WTC11 (cell line): ENCODE results near the gene IL21R. TPM values are rescaled to one million over a fixed set of nuclear protein-coding genes. Genes with fewer than 3 reads are reported as not detected.

ENCODE experiments used
- ATAC-seq: fragments of 200-7000 bp; cut with Tn5 transposase; 2 replicates; pipeline ENCODE4 v1.10.0; 2021; ENCODE audit warnings: mild to moderate bottlenecking, moderate library complexity
- CTCF ChIA-PET: fragments of 300-600 bp; sonication (Branson Sonifier 250); formaldehyde crosslinking; loops from one replicate; lab custom pipeline; 2021; ENCODE audit warnings: antibody characterized with exemption; lab: Charles Lee
- POLR2A ChIA-PET: fragments of 350-600 bp; sonication (Branson Sonifier 250); formaldehyde crosslinking; loops from one replicate; lab custom pipeline; 2021; ENCODE audit warnings: antibody characterized with exemption; lab: Charles Lee
- DNase-seq: peaks from one replicate; pipeline ENCODE4 v3.0.0; 2021; ENCODE audit warnings: low spot score
- H3K27ac Mint-ChIP-seq: 2 replicates; pipeline ENCODE4 v1.8.0; 2021; ENCODE audit warnings: mixed read lengths
- H3K27me3 Mint-ChIP-seq: 2 replicates; pipeline ENCODE4 v1.8.0; 2021; ENCODE audit warnings: low read depth, mild to moderate bottlenecking, moderate library complexity, mixed read lengths
- H3K36me3 Mint-ChIP-seq: 2 replicates; pipeline ENCODE4 v1.8.0; 2021; ENCODE audit warnings: mixed read lengths
- H3K4me1 Mint-ChIP-seq: 2 replicates; pipeline ENCODE4 v1.8.0; 2022; ENCODE audit warnings: mixed read lengths
- H3K4me3 Mint-ChIP-seq: 2 replicates; pipeline ENCODE4 v1.8.0; 2021; ENCODE audit warnings: mild to moderate bottlenecking, moderate library complexity, mixed read lengths
- H3K9me3 Mint-ChIP-seq: 2 replicates; pipeline ENCODE4 v1.8.0; 2021; ENCODE audit warnings: mixed read lengths
- ATF1 ChIP-seq: sonication (generic); formaldehyde crosslinking; IDR thresholded peaks from 2 replicates; pipeline ENCODE4 v1.8.1; 2023; ENCODE audit warnings: mild to moderate bottlenecking, moderate library complexity, missing genetic modification reagents
- ATF2 ChIP-seq: sonication (generic); formaldehyde crosslinking; IDR thresholded peaks from 2 replicates; pipeline ENCODE4 v1.8.1; 2022; ENCODE audit warnings: low read depth, missing genetic modification reagents, borderline replicate concordance
- ATF3 ChIP-seq: sonication (generic); formaldehyde crosslinking; conservative IDR thresholded peaks from 2 replicates; pipeline ENCODE4 v1.8.1; 2022; ENCODE audit warnings: mild to moderate bottlenecking, missing genetic modification reagents
- CDX4 ChIP-seq: fragments of 250-450 bp; sonication (Bioruptor Pico); IDR thresholded peaks from 2 replicates; pipeline ENCODE4 v1.9.0; 2021; ENCODE audit warnings: moderate library complexity, mild to moderate bottlenecking, inconsistent platforms, borderline replicate concordance
- E2F5 ChIP-seq: sonication (generic); formaldehyde crosslinking; IDR thresholded peaks from 2 replicates; pipeline ENCODE4 v1.8.1; 2022; ENCODE audit warnings: mild to moderate bottlenecking, moderate library complexity, missing genetic modification reagents
- FOXP4 ChIP-seq: sonication (generic); formaldehyde crosslinking; IDR thresholded peaks from 2 replicates; pipeline ENCODE4 v1.8.0; 2022; ENCODE audit warnings: mild to moderate bottlenecking, missing genetic modification reagents
- GTF2I ChIP-seq: fragments of 250-450 bp; sonication (Bioruptor Pico); conservative IDR thresholded peaks from 2 replicates; pipeline ENCODE4 v1.4.0; 2021; ENCODE audit warnings: mild to moderate bottlenecking
- MLX ChIP-seq: sonication (generic); formaldehyde crosslinking; IDR thresholded peaks from 2 replicates; pipeline ENCODE4 v1.8.1; 2023; ENCODE audit warnings: mild to moderate bottlenecking, missing genetic modification reagents, moderate library complexity
- NFE2L1 ChIP-seq: sonication (generic); formaldehyde crosslinking; IDR thresholded peaks from 2 replicates; pipeline ENCODE4 v1.8.1; 2023; ENCODE audit warnings: missing genetic modification reagents
- RORB ChIP-seq: fragments of 250-450 bp; sonication (Bioruptor Pico); IDR thresholded peaks from 2 replicates; pipeline ENCODE4 v1.9.0; 2021; ENCODE audit warnings: mild to moderate bottlenecking
- TCF7 ChIP-seq: sonication (generic); formaldehyde crosslinking; IDR thresholded peaks from 2 replicates; pipeline ENCODE4 v1.8.0; 2022; ENCODE audit warnings: mild to moderate bottlenecking, low read depth, missing genetic modification reagents, moderate library complexity
- ZMAT4 ChIP-seq: fragments of 250-450 bp; sonication (Bioruptor Pico); IDR thresholded peaks from 2 replicates; pipeline ENCODE4 v1.9.0; 2021; ENCODE audit warnings: mild to moderate bottlenecking
- ZNF416 ChIP-seq: fragments of 250-450 bp; sonication (Bioruptor Pico); IDR thresholded peaks from 2 replicates; pipeline ENCODE4 v1.9.0; 2021; ENCODE audit warnings: mild to moderate bottlenecking, inconsistent platforms
- total RNA-seq: library from RNA; stranded (reverse); gene quantifications from 3 replicates; pipeline ENCODE4 v1.2.3, GENCODE V29; 2021

Gene IL21R
- total RNA-seq, 1 experiment from 2014 or later = 0.70 TPM

- no peak overlapping the region for H3K4me3 Mint-ChIP-seq
- peaks cover 6% of the 10 kb centered on the region; the same call in 1 of the 2 replicates for H3K36me3 Mint-ChIP-seq
- ChIA-PET POLR2A (no interaction called here), CTCF (interaction anchor here (0.6 to 1.5 kb wide), 5 partner anchors 44 to 270 kb away, joined by 3 to 5 read pairs (median 3); no protein-coding TSS in a partner anchor)
- no peaks in the 10 kb centered on the region; the same call in 1 of the 2 replicates for H3K27me3 Mint-ChIP-seq
- DNase-seq = no peak
- H3K9me3 Mint-ChIP-seq = peaks cover 14% of the 10 kb centered on the region
- no peak for ATAC-seq
- no peaks in the 10 kb centered on the region for H3K4me1 Mint-ChIP-seq
- H3K27ac Mint-ChIP-seq = no peak overlapping the region
- TF ChIP-seq GTF2I (CRISPR knock-in tag) (no peak), ZMAT4 (CRISPR knock-in tag) (no peak), ATF2 (no peak), CDX4 (CRISPR knock-in tag) (no peak), RORB (no peak), NFE2L1 (no peak), MLX (CRISPR knock-in tag) (no peak), E2F5 (CRISPR knock-in tag) (no peak), FOXP4 (CRISPR knock-in tag) (no peak)
Observed at GRCh38 chr16:27449434-27450195, 47.6 kb downstream of the IL21R start.

- Mint-ChIP-seq H3K27ac (no peak overlapping the region), H3K4me1 (no peaks in the 10 kb centered on the region), H3K27me3 (no peaks in the 10 kb centered on the region; the same call in 1 of the 2 replicates), H3K9me3 (peaks cover 8% of the 10 kb centered on the region), H3K4me3 (no peak overlapping the region), H3K36me3 (peaks cover under 1% of the 10 kb centered on the region; the same call in 1 of the 2 replicates)
- ATAC-seq = no peak
- DNase-seq = no peak
- TF ChIP-seq ATF3 (CRISPR knock-in tag) (no peak), ATF1 (CRISPR knock-in tag) (no peak), ZNF416 (CRISPR knock-in tag) (no peak), ZMAT4 (CRISPR knock-in tag) (no peak), TCF7 (CRISPR knock-in tag) (no peak)
- ChIA-PET CTCF (interaction anchor here (0.6 to 1.5 kb wide), 5 partner anchors 44 to 271 kb away, joined by 3 to 5 read pairs (median 3); no protein-coding TSS in a partner anchor), POLR2A (no interaction called here)
Observed at GRCh38 chr16:27450196-27450549, 48.2 kb downstream of the IL21R start.
